Activated CD4-positive, CD25-positive, alpha-beta regulatory T cell treated with anti-CD3 and anti-CD28 coated beads, Interleukin-2, amount 50 U/mL, for 16 hours (primary cell): ENCODE results near the gene NKAIN4.

Source experiments
- DNase-seq: peaks from one replicate; pipeline ENCODE4 v3.0.0-alpha.2; 2020; ENCODE audit warnings: low read depth, low spot score

The NKAIN4 gene

GRCh38 chr20:63196768-63197470, 57.3 kb downstream of the NKAIN4 start:
- no peak for DNase-seq

DNA sequence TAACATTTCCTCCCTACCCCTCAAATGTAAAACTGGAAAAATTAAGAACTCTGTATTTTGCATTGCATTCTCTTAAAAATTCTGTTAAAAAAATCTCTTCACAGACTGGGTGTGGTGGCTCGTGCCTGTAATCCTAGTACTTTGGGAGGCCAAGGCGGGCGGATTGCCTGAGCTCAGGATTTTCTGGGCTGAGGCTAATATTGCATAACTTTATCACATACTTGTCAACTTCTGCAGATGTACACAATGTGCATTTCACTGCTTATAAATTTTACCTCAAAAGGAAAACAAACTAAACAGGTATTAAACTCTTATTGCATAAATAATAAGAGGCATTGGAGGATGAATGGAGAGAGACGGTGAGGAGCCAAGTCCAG, 59.5 kb downstream of the NKAIN4 start:
- no peak for DNase-seq

- DNase-seq: no peak
These were observed 60.1 kb downstream of the NKAIN4 start for GRCh38 chr20:63194007-63194796.

DNA sequence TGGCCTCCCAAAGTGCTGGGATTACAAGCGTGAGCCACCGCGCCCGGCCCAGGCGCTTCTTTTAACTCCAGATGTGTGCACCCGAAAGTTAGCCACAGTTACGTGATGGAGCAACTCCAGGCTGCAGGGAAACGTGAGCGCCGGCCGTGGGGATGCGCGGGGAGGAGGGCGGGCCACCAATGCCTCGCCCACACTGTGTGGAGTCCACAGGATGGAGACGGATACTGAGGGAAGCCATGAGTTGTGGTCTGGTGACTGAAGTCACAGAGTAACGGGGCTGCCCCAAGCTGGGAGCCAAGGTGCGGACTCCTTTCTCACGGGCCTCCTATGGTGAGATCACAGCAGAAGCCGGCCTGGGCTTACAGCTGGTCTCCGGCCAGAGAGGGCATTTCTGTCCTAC, 61.5 kb downstream of the NKAIN4 start:
- DNase-seq: no peak

DNA sequence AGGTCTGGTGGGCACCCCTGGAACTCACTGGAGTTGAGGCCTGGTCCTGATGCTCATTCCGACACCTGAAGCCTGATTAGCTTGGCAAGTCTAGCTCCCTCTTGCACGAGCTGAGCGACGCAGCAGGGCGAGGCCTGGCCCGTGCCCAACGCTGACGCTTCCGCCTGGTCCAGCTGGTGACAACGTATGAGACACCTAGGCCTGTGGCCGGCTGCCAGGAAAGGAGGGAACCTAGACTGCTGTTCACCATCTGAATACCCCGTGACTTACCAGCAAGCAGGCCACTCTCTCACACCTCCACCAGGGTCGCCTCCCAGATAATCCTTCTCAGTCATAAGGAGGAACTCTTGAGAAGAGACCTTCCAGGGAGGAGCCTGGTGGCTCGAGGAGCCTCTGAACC, 62.9 kb downstream of the NKAIN4 start:
- DNase-seq: no peak

DNA sequence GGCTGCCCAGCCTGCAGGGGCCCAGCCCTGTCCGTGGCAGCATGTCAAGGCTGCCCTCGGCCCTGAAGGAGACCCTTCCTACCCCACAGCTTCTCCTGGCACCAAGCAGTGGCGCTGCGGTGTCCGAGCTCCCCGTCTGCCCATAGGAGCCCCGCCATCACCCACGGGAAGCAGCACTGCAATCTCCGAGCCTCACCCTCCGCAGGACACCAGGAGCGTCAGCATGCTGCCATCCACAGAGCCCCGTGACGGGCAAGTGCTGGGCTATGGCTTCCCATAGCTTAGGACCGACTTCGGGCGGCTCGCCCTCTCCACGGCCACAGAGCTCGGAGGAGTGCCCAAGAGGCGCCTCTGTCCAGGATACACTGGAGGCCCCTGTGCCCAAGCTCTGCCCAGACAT, 63.4 kb downstream of the NKAIN4 start:
- DNase-seq: no peak
